Measurements from ENCODE around the gene CLK2.
"Not testable (repeated sequence)": the region's sequence is repeated elsewhere in the genome, so short reads cannot be mapped to it uniquely, and the experiment has no call there.

The CLK2 gene

GRCh38 chr1:155214702-155215101 is 58.6 kb downstream of the CLK2 start:
- in situ Hi-C loops (cut with MboI; ENCODE audit: low sequenced_read_pairs): not testable (repeated sequence)
